Astrocyte of the spinal cord (primary cell): ENCODE results near the gene DVL1.

Experiments
- DNase-seq: peaks from one replicate; pipeline ENCODE4 v3.0.0; 2011; ENCODE audit warnings: low read depth, low spot score
- H3K4me3 ChIP-seq: 2 replicates; pipeline ENCODE4 v1.5.1; 2011; ENCODE audit warnings: low read depth, mild to moderate bottlenecking, low read length, moderate library complexity
- CTCF ChIP-seq: IDR thresholded peaks from 2 replicates; pipeline ENCODE4 v1.5.1; 2012; ENCODE audit warnings: low read depth, mild to moderate bottlenecking, low read length, inconsistent platforms
- in situ Hi-C: cut with HindIII; loops from 2 replicates; pipeline ENCODE4 v1.10.0; 2017; ENCODE audit warnings: low sequenced_read_pairs

DVL1 gene

GRCh38 chr1:1307923-1308755 lies 41.1 kb downstream of the DVL1 start, which contains the start of the genes ACAP3 and PUSL1:
Gene ACAP3 (minus strand): TSS chr1:1307930. CDS start chr1:1307815, 115 bp downstream.
Gene PUSL1 (plus strand): TSS chr1:1308597. CDS start chr1:1308644, 47 bp downstream.
- TF ChIP-seq CTCF, result no peak
- in situ Hi-C loops, result no loop called here
- peak within 1 kb of the TSS; percentile 69 for H3K4me3 ChIP-seq
- DNase-seq, result peak; percentile 95

- peak overlapping the region; percentile 69 for H3K4me3 ChIP-seq
- TF ChIP-seq CTCF, result no peak
- in situ Hi-C loops, result no loop called here
- DNase-seq, result no peak
These were observed 41.8 kb downstream of the DVL1 start for GRCh38 chr1:1307261-1307922.

- no peak for DNase-seq
- in situ Hi-C loops, result no loop called here
- peak overlapping the region; percentile 69 for H3K4me3 ChIP-seq
- TF ChIP-seq CTCF, result no peak
These were observed 42.5 kb downstream of the DVL1 start for GRCh38 chr1:1306661-1307260.

- peak overlapping the region; percentile 69 for H3K4me3 ChIP-seq
- no peak for DNase-seq
- in situ Hi-C loops, result no loop called here
- peak; percentile 29 for TF ChIP-seq CTCF
These were observed 43.1 kb downstream of the DVL1 start for GRCh38 chr1:1306070-1306660.

GRCh38 chr1:1305300-1306069 lies 43.7 kb downstream of the DVL1 start:
- DNase-seq, result peak; percentile 71
- TF ChIP-seq CTCF, result peak; percentile 7
- in situ Hi-C loops, result no loop called here
- peak overlapping the region; percentile 13 for H3K4me3 ChIP-seq
